ENCODE data around the gene SFRP5. TPM values are rescaled to one million over a fixed set of nuclear protein-coding genes. Genes with fewer than 3 reads are reported as not detected.

The SFRP5 gene
- total RNA-seq, 1 donor from 2014 or later: 292 TPM

DNA sequence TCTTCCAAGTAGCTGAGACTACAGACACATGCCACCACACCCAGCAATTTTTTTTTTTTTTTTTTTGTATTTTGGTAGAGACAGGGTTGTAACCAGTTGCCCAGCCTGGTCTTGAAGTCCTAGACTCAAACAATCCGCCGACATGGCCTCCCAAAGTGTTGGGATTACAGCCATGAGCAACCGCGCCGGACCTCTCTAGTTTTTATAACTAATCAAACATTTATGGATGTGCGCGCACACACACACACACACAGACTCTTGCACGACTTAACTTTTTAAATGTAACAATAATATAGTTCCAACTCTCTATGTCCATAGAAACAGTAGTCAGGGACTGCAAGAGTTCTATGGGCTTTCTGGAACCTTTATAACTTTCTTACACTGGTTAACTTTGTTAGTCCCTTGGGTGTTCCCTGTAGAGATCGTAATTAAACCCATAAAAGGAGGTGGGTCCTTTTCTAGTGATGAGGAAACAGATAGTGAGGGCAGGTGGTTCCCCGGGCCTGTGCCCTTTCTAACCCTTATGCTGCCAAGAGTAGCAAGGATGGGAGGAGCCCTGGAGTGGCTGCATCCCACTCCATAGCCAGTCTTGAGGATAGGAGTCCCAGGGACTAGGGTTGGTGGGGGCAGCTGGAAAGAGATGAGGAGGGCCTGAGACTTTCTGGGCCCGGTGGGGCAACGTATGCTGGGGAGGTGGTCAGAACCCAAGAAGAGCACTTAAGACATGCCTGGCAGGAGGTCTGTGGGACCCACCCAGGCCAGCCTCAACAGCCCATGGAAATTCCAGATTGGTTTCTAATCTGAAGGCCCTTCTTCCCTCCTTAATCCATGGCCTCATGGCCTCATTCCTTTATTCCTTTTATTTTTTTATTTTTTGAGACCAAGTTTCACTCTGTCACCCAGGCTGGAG is 49.7 kb downstream of the SFRP5 start:
- no peak for ATAC-seq
- DNase-seq (ENCODE audit: low spot score): no peak
- intact Hi-C loops (cut with DNase I): no loop called here

DNA sequence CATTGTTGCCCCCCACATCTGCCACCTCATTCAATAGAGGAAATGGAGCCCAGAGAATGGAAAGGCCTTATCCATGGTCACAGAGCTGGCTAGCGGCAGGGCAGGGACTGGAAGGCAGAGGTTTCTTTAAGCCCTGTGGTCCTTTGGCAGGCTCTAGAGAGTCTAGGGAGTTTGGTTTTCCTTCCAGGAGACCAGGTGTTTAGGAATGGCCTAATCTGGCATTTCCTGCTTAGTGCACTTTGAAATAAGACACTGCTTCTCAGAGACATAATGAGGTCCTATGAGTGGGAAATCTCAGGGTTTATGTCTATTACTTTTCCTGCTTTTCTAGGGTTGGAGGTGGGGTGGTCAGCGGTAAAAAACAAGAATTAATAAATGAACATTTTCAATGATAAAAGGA is 52.2 kb downstream of the SFRP5 start:
- intact Hi-C loops (cut with DNase I): no loop called here
- no peak for ATAC-seq

DNA sequence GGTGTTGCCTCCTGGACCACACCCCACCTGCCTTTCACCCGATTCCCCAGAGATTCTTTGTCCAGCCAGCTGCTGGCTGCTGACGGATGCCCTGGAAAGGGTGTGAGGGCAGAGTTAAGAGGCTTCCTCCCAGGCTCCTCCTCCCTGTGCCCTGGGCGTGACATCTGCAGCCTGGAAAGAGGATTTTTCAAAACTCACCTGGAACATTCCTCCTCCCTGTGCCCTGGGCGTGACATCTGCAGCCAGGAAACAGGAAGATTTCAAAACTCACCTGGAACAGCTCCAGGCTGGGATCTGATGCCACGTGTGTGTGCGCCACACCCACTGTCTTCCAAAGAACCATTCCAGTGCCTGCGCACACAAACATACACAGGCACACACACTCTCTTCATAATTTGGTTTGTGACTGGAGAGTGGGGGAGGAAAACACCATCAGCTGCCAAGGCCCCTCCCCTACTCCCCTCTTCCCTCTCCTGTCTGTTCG is 53.1 kb downstream of the SFRP5 start:
- ATAC-seq (peak; percentile 70), DNase-seq (ENCODE audit: low spot score) (no peak)
- intact Hi-C loops (cut with DNase I): no loop called here

More for the DNA sequence above, 52.2 kb downstream of the SFRP5 start:
- no peak for DNase-seq (ENCODE audit: low spot score)

GRCh38 chr10:97718178-97718577 is 53.6 kb downstream of the SFRP5 start:
- intact Hi-C loops (cut with DNase I): no loop called here
- DNase-seq (ENCODE audit: low spot score): no peak

GRCh38 chr10:97717627-97718026 is 54.2 kb downstream of the SFRP5 start:
- intact Hi-C loops (cut with DNase I): no loop called here
- DNase-seq (ENCODE audit: low spot score) (peak; percentile 54), ATAC-seq (no peak)

More at GRCh38 chr10:97718178-97718577, 53.6 kb downstream of the SFRP5 start:
- ATAC-seq: peak; percentile 27

Other genes with a start within 250 kb of the SFRP5 start
- gene ANKRD2, start 199.2 kb downstream of the SFRP5 start, total RNA-seq: not detected
- gene HOGA1, start 187.6 kb downstream of the SFRP5 start, total RNA-seq: 4.1 TPM
- not detected for gene C10orf62, start 182.3 kb downstream of the SFRP5 start, total RNA-seq
- gene MORN4, start 138.5 kb downstream of the SFRP5 start, total RNA-seq: 9.9 TPM
- gene PI4K2A, start 131.3 kb downstream of the SFRP5 start, total RNA-seq: 16.1 TPM
- 41.8 TPM for gene AVPI1, start 84.8 kb downstream of the SFRP5 start, total RNA-seq
- 59.5 TPM for gene MARVELD1, start 58.3 kb downstream of the SFRP5 start, total RNA-seq
- 32.9 TPM for gene ZFYVE27, start 34.9 kb downstream of the SFRP5 start, total RNA-seq
- gene GOLGA7B, start 77.8 kb upstream of the SFRP5 start, total RNA-seq: 4.6 TPM

Data from sciatic nerve (tissue), 2 donors.